Astrocyte (in vitro differentiated cells and primary cell): Measurements from ENCODE around the gene SEMA3B. TPM values are rescaled to one million over a fixed set of nuclear protein-coding genes. Genes with fewer than 3 reads are reported as not detected.

Experiments used
- DNase-seq: peaks from one replicate; pipeline ENCODE4 v3.0.0-alpha.2; 2010; ENCODE audit warnings: low read depth
- FAIRE-seq: peaks from 2 replicates; lab custom pipeline; 2011; peaks lifted over from hg19 to GRCh38; lab: Jason Lieb, UNC
- H2AFZ ChIP-seq: 2 replicates; pipeline ENCODE4 v1.6.0; 2012; ENCODE audit warnings: low read depth, low read length, inconsistent platforms
- H3K27ac ChIP-seq: 2 replicates; pipeline ENCODE4 v1.5.1; 2011; ENCODE audit warnings: low read depth, low read length, inconsistent platforms
- H3K27me3 ChIP-seq: 2 replicates; pipeline ENCODE4 v1.6.0; 2011; ENCODE audit warnings: low read length, inconsistent platforms; ENCODE audit not compliant: insufficient read depth
- H3K36me3 ChIP-seq: 2 replicates; pipeline ENCODE4 v1.5.1; 2011; ENCODE audit warnings: low read length, inconsistent platforms; ENCODE audit not compliant: insufficient read depth
- H3K4me1 ChIP-seq: 2 replicates; pipeline ENCODE4 v1.5.1; 2011; ENCODE audit warnings: low read length, inconsistent platforms; ENCODE audit not compliant: insufficient read depth
- H3K4me2 ChIP-seq: 2 replicates; pipeline ENCODE4 v1.6.0; 2012; ENCODE audit warnings: low read length, inconsistent platforms
- H3K4me3 ChIP-seq: 2 replicates; pipeline ENCODE4 v1.5.1; 2011; ENCODE audit warnings: low read depth, mild to moderate bottlenecking, low read length, inconsistent platforms; ENCODE audit not compliant: insufficient read depth
- H3K79me2 ChIP-seq: 2 replicates; pipeline ENCODE4 v1.6.0; 2012; ENCODE audit warnings: mild to moderate bottlenecking, low read length, inconsistent platforms; ENCODE audit not compliant: insufficient read depth
- H3K9ac ChIP-seq: 2 replicates; pipeline ENCODE4 v1.6.0; 2012; ENCODE audit warnings: mild to moderate bottlenecking, low read length, inconsistent platforms
- H3K9me3 ChIP-seq: 2 replicates; pipeline ENCODE4 v1.5.1; 2012; ENCODE audit warnings: low read depth, mild to moderate bottlenecking, low read length, inconsistent platforms; ENCODE audit not compliant: insufficient read depth
- H4K20me1 ChIP-seq: 2 replicates; pipeline ENCODE4 v1.6.0; 2012; ENCODE audit warnings: low read length, inconsistent platforms; ENCODE audit not compliant: insufficient read depth
- H3K27ac Mint-ChIP-seq: one replicate; pipeline ENCODE4 v1.8.0; 2021; ENCODE audit warnings: mild to moderate bottlenecking, mixed read lengths; ENCODE audit not compliant: unreplicated experiment
- H3K27me3 Mint-ChIP-seq: one replicate; pipeline ENCODE4 v1.8.0; 2021; ENCODE audit warnings: low read depth, mixed read lengths; ENCODE audit not compliant: unreplicated experiment
- H3K36me3 Mint-ChIP-seq: one replicate; pipeline ENCODE4 v1.8.0; 2021; ENCODE audit warnings: low read depth, mixed read lengths; ENCODE audit not compliant: unreplicated experiment
- H3K4me1 Mint-ChIP-seq: one replicate; pipeline ENCODE4 v1.8.0; 2021; ENCODE audit warnings: low read depth, mixed read lengths; ENCODE audit not compliant: unreplicated experiment
- H3K4me3 Mint-ChIP-seq: one replicate; pipeline ENCODE4 v1.8.0; 2021; ENCODE audit warnings: mild to moderate bottlenecking, moderate library complexity, mixed read lengths; ENCODE audit not compliant: unreplicated experiment
- H3K9me3 Mint-ChIP-seq: one replicate; pipeline ENCODE4 v1.8.0; 2021; ENCODE audit warnings: mild to moderate bottlenecking, mixed read lengths; ENCODE audit not compliant: unreplicated experiment
- CTCF ChIP-seq: IDR thresholded peaks from 2 replicates; pipeline ENCODE4 v1.5.1; 2011; ENCODE audit warnings: low read depth, mild to moderate bottlenecking, inconsistent platforms, low read length, moderate library complexity; ENCODE audit not compliant: insufficient read depth
- EZH2 ChIP-seq: IDR thresholded peaks from 2 replicates; pipeline ENCODE4 v1.6.1; 2012; ENCODE audit warnings: mild to moderate bottlenecking, low read length, inconsistent platforms; ENCODE audit not compliant: insufficient read depth
- total RNA-seq: library from RNA; stranded (reverse); gene quantifications from 2 replicates; pipeline ENCODE4 v1.2.1, GENCODE V29; 2021

The SEMA3B gene
- total RNA-seq, 1 donor from 2014 or later: 5.9 TPM

- Histone ChIP-seq H3K36me3 (no peaks in the 10 kb centered on the region), H3K9ac (no peak overlapping the region), H4K20me1 (peaks cover 3% of the 10 kb centered on the region), H3K4me3 (no peak overlapping the region), H3K4me2 (no peak overlapping the region), H3K4me1 (peaks cover 5% of the 10 kb centered on the region), H3K27ac (no peak overlapping the region), H3K27me3 (peaks cover 27% of the 10 kb centered on the region), H3K79me2 (no peaks in the 10 kb centered on the region), H3K9me3 (no peaks in the 10 kb centered on the region), H2AFZ (no peak overlapping the region)
- no peak overlapping the region for H3K27ac Mint-ChIP-seq
- no peak for TF ChIP-seq CTCF
- peak; percentile 93 for TF ChIP-seq EZH2
- peaks cover 12% of the 10 kb centered on the region for H3K4me1 Mint-ChIP-seq
- no peak for DNase-seq
- FAIRE-seq: no peak
- peaks cover 22% of the 10 kb centered on the region for H3K27me3 Mint-ChIP-seq
- peaks cover 8% of the 10 kb centered on the region for H3K36me3 Mint-ChIP-seq
- no peak overlapping the region for H3K4me3 Mint-ChIP-seq
- no peaks in the 10 kb centered on the region for H3K9me3 Mint-ChIP-seq
Measured at GRCh38 chr3:50275141-50275995, 6.4 kb downstream of the SEMA3B start.

GRCh38 chr3:50275996-50276761 is 7.2 kb downstream of the SEMA3B start:
- Mint-ChIP-seq H3K9me3 (no peaks in the 10 kb centered on the region), H3K4me3 (no peak overlapping the region), H3K27ac (no peak overlapping the region), H3K27me3 (peaks cover 22% of the 10 kb centered on the region), H3K36me3 (peaks cover 8% of the 10 kb centered on the region), H3K4me1 (peaks cover 11% of the 10 kb centered on the region)
- TF ChIP-seq EZH2 (peak; percentile 66), CTCF (no peak)
- no peak for FAIRE-seq
- Histone ChIP-seq H2AFZ (no peak overlapping the region), H3K79me2 (no peaks in the 10 kb centered on the region), H3K4me2 (no peak overlapping the region), H3K9me3 (no peaks in the 10 kb centered on the region), H4K20me1 (peaks cover 3% of the 10 kb centered on the region), H3K4me1 (no peaks in the 10 kb centered on the region), H3K4me3 (no peak overlapping the region), H3K36me3 (no peaks in the 10 kb centered on the region), H3K27me3 (peaks cover 27% of the 10 kb centered on the region), H3K27ac (no peak overlapping the region), H3K9ac (no peak overlapping the region)
- DNase-seq: no peak
